Lower lobe of right lung (tissue), 2 donors: Measurements from ENCODE around the gene NDUFS5. TPM values are rescaled to one million over a fixed set of nuclear protein-coding genes. Genes with fewer than 3 reads are reported as not detected.
A peak's percentile ranks its signal among the peaks of the same experiment; 100 is the strongest.

Experiments
- ATAC-seq, 2 donors: fragments of 200-7000 bp; cut with Tn5 transposase; one replicate each; pipeline ENCODE4 v1.9.1; 2020 to 2022; ENCODE audit warnings: mild to moderate bottlenecking in 2 of 2, moderate library complexity in 2 of 2
- DNase-seq: peaks from one replicate; pipeline ENCODE4 v3.0.0-alpha.2; 2020
- H3K27ac ChIP-seq: fragments of 200-600 bp; one replicate; pipeline ENCODE4 v1.8.0; 2022
- H3K27me3 ChIP-seq: fragments of 200-600 bp; one replicate; pipeline ENCODE4 v1.8.0; 2022; ENCODE audit warnings: low read depth
- H3K36me3 ChIP-seq: fragments of 200-600 bp; one replicate; pipeline ENCODE4 v1.8.0; 2022; ENCODE audit warnings: mild to moderate bottlenecking
- H3K4me1 ChIP-seq: fragments of 200-600 bp; one replicate; pipeline ENCODE4 v1.8.0; 2022
- H3K4me3 ChIP-seq: fragments of 200-600 bp; one replicate; pipeline ENCODE4 v1.8.0; 2022; ENCODE audit warnings: mild to moderate bottlenecking
- H3K9me3 ChIP-seq: fragments of 200-600 bp; one replicate; pipeline ENCODE4 v1.8.0; 2022
- CTCF ChIP-seq: fragments of 200-600 bp; IDR thresholded peaks from one replicate; pipeline ENCODE4 v1.8.0; 2022; ENCODE audit warnings: antibody characterized with exemption, mild to moderate bottlenecking
- intact Hi-C: fragments of 100-400 bp; cut with DNase I; formaldehyde crosslinking; loops from one replicate; pipeline ENCODE4 v1.11.0; 2022
- total RNA-seq: library from RNA; stranded (reverse); fragmentation: NEBNext Ultra II Directional; extraction: Animal tissue kit (Norgen Biotek cat#: 25700); gene quantifications from one replicate; pipeline ENCODE4 v1.2.1, GENCODE V29; 2021
- donor health status: DM: no; HTN: yes; CAD: no; lungs with severe emphysema.

Gene NDUFS5
- total RNA-seq, 1 donor from 2014 or later, result 140 TPM

GRCh38 chr1:39021426-39021825 lies 4.7 kb upstream of the NDUFS5 start:
- Histone ChIP-seq H3K36me3 (no peaks in the 10 kb centered on the region), H3K4me1 (peaks cover 5% of the 10 kb centered on the region), H3K4me3 (no peak overlapping the region), H3K9me3 (no peaks in the 10 kb centered on the region), H3K27ac (no peak overlapping the region), H3K27me3 (no peaks in the 10 kb centered on the region)
- TF ChIP-seq CTCF, result no peak
- DNase-seq (no peak), ATAC-seq (no peak)
- intact Hi-C loops, result no loop called here

DNA sequence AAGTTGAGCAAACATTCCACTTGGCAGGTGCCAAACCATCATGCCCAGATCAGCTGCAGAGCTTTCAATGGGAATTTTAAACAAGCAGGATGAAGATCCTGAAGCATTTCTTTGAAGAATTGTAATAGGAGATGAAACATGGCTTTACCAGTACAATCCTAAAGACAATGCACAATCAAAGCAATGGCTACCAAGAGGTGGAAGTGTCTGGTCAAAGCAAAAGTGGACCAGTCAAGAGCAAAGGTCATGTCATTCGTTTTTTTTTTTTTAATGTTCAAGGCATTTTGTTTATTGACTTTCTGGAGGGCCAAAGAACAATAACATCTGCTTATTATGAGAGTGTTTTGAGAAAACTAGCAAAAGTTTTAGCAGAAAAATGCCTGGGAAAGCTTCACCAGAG lies 3.0 kb upstream of the NDUFS5 start:
- no peaks in the 10 kb centered on the region for H3K36me3 ChIP-seq

DNA sequence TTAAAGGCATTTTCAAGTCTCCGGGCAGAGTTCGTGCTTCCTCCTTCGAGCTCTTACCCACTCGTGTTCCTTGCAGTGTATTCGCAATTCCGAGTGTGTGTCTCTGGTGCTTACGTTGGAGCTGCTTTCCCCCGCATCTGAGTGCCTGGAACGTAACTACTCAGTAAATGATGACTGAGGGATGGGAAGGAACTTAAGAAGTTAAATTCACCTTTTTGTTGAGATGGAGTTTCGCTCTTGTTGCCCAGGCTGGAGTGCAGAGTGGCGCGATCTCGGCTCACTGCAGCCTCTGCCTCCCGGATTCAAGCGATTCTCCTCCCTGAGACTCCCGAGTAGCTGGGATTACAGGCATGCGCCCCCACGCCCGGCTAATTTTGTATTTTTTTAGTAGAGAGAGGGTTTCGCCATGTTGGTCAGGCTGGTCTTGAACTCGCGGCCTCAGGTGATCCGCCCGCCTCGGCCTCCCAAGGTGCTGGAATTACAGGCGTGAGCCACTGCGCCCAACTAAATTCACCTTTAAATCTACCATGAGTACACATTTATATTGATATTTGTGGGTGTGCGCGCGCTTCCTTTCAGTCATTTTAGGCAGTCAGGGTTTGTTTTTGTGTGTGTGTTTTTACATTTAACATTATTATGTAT lies 837 bp downstream of the NDUFS5 start:
- ATAC-seq (no peak), DNase-seq (no peak)
- Histone ChIP-seq H3K4me1 (peaks cover 15% of the 10 kb centered on the region), H3K9me3 (no peaks in the 10 kb centered on the region), H3K4me3 (peak overlapping the region; percentile 90), H3K36me3 (peaks cover 38% of the 10 kb centered on the region), H3K27me3 (no peaks in the 10 kb centered on the region), H3K27ac (peak overlapping the region; percentile 99)
- TF ChIP-seq CTCF, result no peak
- intact Hi-C loops, result no loop called here

More for the DNA sequence above, 3.0 kb upstream of the NDUFS5 start:
- intact Hi-C loops, result no loop called here
- Histone ChIP-seq H3K4me3 (no peak overlapping the region), H3K9me3 (no peaks in the 10 kb centered on the region), H3K27ac (no peak overlapping the region), H3K4me1 (peaks cover 12% of the 10 kb centered on the region), H3K27me3 (no peaks in the 10 kb centered on the region)
- ATAC-seq (no peak), DNase-seq (no peak)
- TF ChIP-seq CTCF, result no peak

DNA sequence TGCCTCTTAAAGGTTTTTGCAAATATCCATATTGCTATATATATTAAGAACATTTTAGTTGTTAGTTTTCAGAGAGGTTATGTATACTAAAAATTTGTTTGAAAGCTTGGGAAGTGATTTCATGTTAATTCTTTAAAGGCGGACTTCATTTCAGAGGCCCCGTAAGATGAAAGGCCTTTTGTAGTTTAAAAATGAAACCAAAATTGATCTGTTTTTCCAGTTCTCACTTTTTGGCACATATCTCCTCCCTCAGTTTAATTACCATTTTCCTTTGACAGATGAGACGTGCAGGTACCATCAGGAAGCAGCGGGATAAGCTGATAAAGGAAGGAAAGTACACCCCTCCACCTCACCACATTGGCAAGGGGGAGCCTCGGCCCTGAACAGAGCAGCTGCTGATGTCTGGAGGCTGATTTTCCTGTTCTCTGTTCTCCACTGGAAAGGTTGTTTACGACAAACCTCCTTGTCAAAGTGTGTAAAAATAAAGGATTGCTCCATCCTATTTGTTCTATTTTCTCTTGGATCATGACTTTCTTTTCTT lies 8.0 kb downstream of the NDUFS5 start:
- peak; percentile 1 for DNase-seq

DNA sequence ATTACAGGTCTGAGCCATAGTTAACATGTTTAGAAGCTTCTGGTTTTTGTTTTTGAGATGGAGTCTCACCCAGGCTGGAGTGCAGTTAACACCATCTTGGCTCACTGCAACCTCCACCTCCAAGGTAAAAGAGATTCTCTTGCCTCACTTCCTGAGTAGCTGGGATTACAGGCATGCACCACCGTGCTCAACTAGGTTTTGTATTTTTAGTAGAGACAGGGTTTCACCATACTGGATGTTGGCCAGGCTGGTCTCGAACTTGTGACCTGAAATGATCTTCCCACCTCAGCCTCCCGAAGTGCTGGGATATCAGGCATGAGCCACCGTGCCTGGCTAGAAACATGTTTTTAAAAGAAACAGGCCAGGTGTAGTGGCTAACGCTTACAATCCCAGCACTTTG lies 10.5 kb downstream of the NDUFS5 start:
- no peaks in the 10 kb centered on the region for H3K9me3 ChIP-seq
- ATAC-seq, result no peak
- peaks cover 82% of the 10 kb centered on the region for H3K36me3 ChIP-seq

More for the DNA sequence above, 8.0 kb downstream of the NDUFS5 start:
- peaks cover 92% of the 10 kb centered on the region for H3K36me3 ChIP-seq
- peaks cover 4% of the 10 kb centered on the region for H3K4me1 ChIP-seq
- no peak for TF ChIP-seq CTCF
- ATAC-seq, result no peak
- H3K9me3 ChIP-seq, result no peaks in the 10 kb centered on the region
- H3K4me3 ChIP-seq, result no peak overlapping the region
- H3K27me3 ChIP-seq, result no peaks in the 10 kb centered on the region
- intact Hi-C loops, result no loop called here
- H3K27ac ChIP-seq, result no peak overlapping the region

More for the DNA sequence above, 10.5 kb downstream of the NDUFS5 start:
- intact Hi-C loops, result no loop called here
- no peak overlapping the region for H3K4me3 ChIP-seq
- H3K4me1 ChIP-seq, result no peaks in the 10 kb centered on the region
- DNase-seq, result no peak
- no peak overlapping the region for H3K27ac ChIP-seq
- no peaks in the 10 kb centered on the region for H3K27me3 ChIP-seq
- no peak for TF ChIP-seq CTCF
